NCI-H774 (cell line): ENCODE data around the gene LBX1.

Experiments
- DNase-seq: peaks from one replicate; lab custom pipeline; 2025; lab: John Stamatoyannopoulos, UW

The LBX1 gene

DNA sequence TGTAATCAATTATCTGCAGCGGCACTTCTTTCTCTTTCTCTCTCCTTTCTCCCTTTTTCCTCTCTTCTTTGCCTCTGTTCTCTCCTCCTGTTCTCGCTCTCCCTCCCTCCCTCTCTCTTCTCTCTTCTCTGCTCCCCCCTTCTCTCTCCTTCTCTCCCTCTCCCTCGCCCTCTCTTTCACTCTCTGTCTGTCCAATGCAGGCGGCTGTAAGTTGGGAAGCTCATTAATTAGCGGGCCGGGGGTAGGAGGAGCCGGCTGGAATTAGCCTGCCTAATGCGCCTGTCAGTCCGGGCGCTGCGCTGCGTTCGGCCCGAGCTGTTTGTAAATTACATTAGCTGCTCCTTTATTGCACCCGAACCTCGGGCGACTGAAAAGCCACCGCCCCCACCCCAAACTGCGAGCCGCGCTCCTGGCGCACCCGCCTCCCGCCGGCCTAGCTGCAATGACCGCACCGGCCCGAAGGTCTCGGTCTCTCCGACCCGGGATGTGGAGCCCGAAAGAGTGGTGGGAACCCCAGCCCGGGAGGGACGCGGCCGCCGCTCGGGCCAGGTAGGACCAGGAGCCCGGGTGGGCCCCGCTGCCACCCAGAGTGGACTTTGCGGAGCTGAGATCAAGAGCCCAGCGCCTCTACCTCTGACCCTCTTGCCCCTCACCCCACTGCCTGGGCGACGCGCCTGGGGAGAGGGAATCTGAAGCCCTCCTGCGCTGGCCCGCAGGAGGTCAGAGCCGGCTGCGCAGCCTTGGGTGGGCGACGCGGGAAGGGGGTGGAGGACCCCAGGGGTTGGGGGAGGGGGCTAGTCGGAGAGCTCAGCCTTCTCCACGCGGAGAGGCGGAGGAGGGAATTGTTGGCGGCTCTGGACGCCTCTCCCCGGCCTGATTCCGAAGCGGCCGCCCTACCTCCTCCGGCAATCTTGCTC lies at the start of gene LBX1:
LBX1 (minus strand) TSS at position 198 of the 917 bp plus-strand sequence. CDS start 648 bp downstream, outside the sequence.
- no peak for DNase-seq

DNA sequence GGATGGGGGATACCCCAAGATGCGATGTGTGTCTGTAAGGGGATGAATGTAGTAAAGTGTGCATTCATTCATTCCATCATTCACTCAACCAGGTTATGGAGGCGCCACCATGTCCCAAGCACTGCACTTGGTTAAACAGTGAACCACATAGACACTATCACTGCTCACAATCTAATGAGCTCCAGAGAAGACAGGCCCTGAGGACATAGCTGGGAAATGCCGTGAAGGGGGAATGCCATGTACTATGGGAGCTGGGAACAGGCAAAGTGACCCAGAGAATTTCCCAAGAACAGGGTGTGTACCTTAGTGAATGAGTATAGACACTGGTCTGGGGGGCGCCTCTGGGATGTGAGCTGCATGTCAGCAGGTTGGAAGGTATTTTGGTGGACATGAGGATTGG lies 44.5 kb upstream of the LBX1 start:
- no peak for DNase-seq

DNA sequence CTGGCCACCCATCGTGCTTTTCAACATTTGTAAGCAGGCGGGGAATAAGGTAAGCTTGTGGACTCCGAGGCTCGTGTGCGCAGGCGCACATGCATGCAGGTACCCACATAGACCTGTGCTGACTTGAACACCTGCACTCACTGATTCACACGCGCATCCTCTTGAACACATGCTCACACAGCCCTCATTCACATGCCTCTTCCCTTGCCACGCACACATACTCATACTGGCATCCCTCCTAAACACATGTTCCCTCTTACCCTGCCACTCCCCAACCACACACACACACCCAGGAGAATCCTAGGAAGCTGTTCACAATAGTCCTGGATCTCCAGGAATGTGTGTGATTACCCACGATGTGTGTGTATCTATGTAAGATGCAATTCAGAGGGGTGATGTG lies 44.1 kb upstream of the LBX1 start:
- no peak for DNase-seq

DNA sequence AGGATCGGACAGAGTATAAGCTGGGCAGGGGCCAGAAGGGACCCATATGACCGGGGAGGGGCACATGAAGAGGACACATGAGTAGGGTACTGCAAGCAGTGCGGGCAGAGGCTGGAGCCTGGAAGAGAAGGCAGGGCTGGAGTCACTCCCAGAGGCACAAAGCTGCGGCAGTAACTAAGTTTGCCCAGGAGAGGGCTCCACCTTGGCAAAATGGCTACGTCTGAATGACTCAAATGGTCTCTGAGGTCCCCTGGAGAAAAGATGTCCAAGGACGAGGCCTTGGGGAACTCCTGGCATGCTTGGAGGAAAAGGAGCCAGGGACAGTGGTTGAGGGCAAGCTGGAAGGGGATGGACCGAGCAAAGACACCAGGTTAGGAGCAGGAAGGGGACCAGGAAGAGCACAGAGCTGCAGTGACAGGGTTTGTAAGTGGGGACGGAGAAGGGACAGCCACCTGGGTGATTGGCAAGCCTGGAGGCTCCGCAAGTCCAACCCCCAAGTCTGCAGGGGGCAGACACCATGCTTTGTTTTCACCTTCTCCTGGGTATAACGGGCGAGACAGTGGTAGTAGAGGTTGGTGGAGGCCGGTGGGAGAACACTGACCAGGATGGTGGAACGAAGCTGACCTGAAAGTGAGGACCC lies 43.1 kb upstream of the LBX1 start:
- peak; percentile 23 for DNase-seq

DNA sequence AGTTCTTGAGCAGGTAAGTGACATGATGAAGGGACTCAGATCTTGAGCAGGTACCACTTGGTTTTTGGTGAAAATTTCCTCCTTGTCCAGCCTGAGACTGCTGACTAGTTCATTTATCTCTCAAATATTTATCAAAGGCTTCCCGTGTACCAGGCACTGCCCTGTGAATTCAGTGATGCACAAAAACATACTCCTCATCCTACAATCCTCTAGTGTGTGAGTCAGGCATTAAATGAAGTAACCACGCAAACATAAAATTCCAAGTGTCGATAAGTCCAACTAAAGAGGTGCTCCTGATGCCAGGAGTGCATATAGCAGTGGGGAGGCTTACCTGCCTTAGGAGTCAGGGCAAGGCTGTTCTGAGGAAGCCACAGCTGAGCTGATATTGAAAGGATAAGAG lies 41.5 kb upstream of the LBX1 start:
- no peak for DNase-seq

GRCh38 chr10:101267776-101268175 lies 38.5 kb upstream of the LBX1 start:
- DNase-seq, result no peak

GRCh38 chr10:101267290-101267680 lies 38.0 kb upstream of the LBX1 start:
- no peak for DNase-seq

DNA sequence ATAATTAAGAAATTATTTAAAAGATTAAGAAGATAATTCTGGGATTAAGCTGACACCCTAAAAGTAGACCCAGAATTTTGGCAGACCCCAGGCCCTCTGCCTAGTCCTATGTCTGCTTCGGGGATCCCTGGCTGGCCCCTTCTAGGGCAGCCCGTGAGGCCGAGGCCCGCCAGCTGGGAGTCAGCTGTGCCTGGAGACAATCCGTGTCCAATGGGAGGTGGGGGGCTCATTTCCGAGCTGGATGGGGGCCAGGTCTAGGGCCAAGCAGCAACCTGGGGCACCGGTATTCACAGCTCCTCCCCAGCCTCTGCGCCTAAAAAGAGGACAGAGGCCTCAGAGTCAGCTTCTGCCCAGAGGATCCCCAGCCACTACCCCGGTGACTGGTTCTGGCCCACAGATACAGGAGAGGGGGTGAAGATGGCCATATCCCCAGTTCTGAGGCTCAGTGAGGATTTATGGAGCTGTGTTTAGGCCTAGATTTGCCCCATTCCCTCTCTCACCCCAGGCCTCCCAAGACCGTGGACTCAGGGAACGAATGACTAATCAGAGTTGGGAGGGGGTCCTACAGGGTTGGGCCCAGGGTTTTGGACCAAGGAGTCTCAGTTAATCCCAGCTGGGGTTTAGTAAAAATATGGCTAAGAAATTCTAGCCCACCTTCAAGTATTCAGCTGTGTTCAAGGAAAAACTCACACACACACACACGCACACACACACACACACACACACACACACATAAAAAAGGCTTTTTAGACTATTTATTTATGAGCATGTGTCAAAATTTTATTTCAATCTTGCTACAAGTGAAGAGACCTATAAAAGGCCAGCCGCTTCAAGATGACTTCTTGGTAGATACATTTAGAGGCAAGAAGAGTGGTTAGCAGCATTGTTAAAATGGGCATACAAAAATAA lies 37.4 kb upstream of the LBX1 start:
- no peak for DNase-seq

- no peak for DNase-seq
These were observed 34.0 kb upstream of the LBX1 start for GRCh38 chr10:101263150-101263752.

DNA sequence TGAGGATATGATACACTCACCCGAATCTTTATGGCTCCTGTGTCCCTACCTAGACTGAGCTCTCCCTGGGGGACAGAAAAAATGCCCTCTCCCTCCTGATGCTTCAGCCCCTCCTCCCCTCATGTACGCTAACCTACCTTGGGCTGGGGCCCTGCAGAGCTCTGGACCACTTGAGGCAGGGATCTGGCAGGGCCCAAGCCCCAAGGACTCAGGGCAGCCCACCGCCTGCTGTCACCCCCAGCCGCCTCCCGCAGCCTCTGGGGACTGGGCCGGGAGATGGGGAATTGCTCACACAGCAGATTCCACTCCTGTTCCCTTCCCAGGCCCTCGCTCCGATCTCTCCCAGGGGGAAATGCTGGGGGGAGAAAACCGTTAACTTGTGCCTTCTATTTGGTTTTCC lies 32.9 kb upstream of the LBX1 start:
- DNase-seq, result no peak

DNA sequence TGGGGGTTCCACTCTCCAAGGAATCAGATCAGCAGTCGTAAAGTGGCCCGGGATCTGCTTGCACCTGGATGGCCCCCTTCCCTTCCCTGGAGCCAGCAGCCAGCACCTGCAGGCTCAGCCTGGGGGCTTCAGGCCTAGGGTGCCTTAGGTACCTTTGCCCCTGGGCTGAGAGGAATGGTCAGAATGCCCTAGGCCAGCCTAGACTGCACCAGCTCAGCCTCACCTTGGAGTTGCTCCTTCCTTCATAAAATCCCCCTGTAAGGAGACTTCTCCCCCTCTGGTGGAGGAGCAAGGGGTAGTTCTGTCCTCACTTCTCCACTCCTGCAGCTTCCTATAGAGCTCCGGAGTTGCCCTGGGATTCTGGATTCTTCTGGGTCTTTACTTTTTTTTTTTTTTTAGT lies 32.4 kb upstream of the LBX1 start:
- no peak for DNase-seq

DNA sequence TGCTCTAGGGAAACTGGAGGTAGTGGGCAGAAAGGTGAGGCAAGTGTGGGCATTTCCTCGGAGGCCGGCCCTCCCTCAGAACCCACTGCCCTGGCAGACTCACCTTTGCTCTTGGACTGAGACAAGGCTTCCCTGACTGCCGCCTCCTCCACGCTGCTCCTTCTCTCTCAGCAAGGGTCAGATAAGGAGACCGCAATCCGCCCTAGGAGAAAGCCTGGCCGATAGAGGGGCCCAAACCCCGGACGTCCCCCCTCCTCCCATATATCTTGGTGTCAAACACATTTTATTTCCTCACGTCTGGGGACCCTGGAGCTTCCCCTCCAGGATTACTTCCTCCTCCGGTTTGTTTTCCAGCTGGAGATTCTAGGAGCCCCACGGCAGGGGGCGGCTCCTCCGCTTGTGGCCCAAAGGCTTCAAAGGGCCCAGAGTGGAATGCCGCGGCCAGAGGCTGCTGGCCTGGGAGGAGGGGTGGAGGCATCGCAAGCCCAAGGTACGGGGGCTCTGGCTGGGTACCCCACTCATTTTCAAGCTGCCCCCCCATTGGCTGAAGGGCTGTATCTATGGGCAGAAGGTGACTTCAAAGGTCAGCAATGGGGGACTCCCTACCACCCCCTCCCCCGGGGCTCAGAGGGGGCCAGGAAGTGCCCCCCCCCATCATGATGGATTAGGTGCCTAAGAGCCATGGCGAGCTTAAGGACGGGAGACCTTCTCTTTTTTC lies 31.7 kb upstream of the LBX1 start:
- no peak for DNase-seq

GRCh38 chr10:101258179-101258885 lies 29.1 kb upstream of the LBX1 start:
- DNase-seq, result no peak

GRCh38 chr10:101257491-101257890 lies 28.2 kb upstream of the LBX1 start:
- DNase-seq, result no peak

DNA sequence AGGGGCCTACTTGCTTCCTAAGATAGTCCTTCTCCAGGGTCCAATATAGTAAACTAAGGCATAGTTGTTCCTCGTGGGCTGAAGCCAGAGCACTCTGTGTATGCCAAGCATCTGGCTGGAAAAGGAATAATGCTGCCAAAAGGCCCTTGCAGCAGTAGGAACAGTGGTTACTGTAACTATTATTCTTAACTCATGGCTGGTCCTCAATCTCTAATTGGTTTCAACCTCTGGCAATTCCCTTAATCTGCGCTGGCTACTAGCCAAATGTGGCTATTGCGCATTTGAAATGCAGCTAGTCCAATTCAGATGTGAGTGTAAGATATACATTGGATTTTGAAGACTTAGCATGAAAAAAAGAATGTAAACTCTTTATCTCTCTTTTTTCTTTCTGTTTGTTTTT lies 27.8 kb upstream of the LBX1 start:
- no peak for DNase-seq

GRCh38 chr10:101256387-101256786 lies 27.1 kb upstream of the LBX1 start:
- DNase-seq, result no peak

GRCh38 chr10:101250136-101250535 lies 20.9 kb upstream of the LBX1 start:
- DNase-seq, result no peak

GRCh38 chr10:101249171-101249581 lies 19.9 kb upstream of the LBX1 start:
- DNase-seq, result no peak

- DNase-seq, result no peak
These were observed 17.4 kb upstream of the LBX1 start for GRCh38 chr10:101246639-101247038.

GRCh38 chr10:101244321-101245050 lies 15.2 kb upstream of the LBX1 start:
- DNase-seq, result no peak
